Ovary (tissue), 3 donors: ENCODE data around the gene IKZF4.

Experiments
- POLR2A ChIP-seq: fragments of 450-650 bp; IDR thresholded peaks from one replicate; pipeline ENCODE4 v1.6.1; 2017; ENCODE audit warnings: antibody characterized with exemption, mild to moderate bottlenecking, moderate library complexity
- TF ChIP-seq, protein P1 (sequence below), 3 donors: fragments of 450-650 bp in 2 of 3; fragments of 200-600 bp in 1 of 3; IDR thresholded peaks; one replicate each; pipeline versions ENCODE4 v1.5.1 to v1.8.0; 2016 to 2022; ENCODE audit warnings: antibody characterized with exemption in 3 of 3, mild to moderate bottlenecking in 1 of 3
- donor health status: DM: no; HTN: no; CAD: no.

GRCh38 chr12:55983232-55983842, 37.5 kb upstream of the IKZF4 start:
- TF ChIP-seq, protein P1, sequence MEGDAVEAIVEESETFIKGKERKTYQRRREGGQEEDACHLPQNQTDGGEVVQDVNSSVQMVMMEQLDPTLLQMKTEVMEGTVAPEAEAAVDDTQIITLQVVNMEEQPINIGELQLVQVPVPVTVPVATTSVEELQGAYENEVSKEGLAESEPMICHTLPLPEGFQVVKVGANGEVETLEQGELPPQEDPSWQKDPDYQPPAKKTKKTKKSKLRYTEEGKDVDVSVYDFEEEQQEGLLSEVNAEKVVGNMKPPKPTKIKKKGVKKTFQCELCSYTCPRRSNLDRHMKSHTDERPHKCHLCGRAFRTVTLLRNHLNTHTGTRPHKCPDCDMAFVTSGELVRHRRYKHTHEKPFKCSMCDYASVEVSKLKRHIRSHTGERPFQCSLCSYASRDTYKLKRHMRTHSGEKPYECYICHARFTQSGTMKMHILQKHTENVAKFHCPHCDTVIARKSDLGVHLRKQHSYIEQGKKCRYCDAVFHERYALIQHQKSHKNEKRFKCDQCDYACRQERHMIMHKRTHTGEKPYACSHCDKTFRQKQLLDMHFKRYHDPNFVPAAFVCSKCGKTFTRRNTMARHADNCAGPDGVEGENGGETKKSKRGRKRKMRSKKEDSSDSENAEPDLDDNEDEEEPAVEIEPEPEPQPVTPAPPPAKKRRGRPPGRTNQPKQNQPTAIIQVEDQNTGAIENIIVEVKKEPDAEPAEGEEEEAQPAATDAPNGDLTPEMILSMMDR (IDR thresholded peaks at IDR 0.05): no peak
- no peak for TF ChIP-seq POLR2A
